Measurements from ENCODE around the gene SRC.

SRC gene

DNA sequence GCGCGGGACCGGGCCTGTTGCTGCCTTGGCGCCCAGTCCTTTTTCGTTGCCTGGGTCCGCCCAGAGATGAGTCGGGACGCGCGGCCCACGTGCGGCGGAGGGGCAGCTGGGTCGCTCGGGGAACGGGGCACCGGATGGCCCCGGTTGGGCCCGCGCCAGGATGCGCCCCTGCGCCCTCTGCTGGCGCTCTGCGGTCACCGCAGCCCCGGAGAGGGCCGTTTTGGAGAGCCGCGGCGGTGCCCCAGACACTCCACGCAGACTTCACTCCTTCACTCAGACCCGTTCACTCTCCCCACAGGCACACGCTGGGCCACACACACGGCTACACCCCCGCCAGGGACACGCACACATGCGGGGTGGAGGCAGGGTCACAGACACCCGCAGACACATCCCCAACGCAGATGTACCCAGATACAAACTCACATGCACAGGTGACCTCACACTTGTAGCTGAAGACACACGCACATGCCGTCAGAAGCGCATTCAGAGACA, 38.8 kb downstream of the SRC start:
- H3K27me3 Mint-ChIP-seq, result no peaks in the 10 kb centered on the region
- ATAC-seq, result peak; percentile 76
- H3K4me3 Mint-ChIP-seq, result peak overlapping the region; percentile 81
- H3K36me3 Mint-ChIP-seq, result peaks cover 42% of the 10 kb centered on the region
- H3K4me1 Mint-ChIP-seq, result peaks cover 54% of the 10 kb centered on the region
- no peaks in the 10 kb centered on the region for H3K9me3 Mint-ChIP-seq
- H3K27ac Mint-ChIP-seq, result peak overlapping the region; percentile 88

DNA sequence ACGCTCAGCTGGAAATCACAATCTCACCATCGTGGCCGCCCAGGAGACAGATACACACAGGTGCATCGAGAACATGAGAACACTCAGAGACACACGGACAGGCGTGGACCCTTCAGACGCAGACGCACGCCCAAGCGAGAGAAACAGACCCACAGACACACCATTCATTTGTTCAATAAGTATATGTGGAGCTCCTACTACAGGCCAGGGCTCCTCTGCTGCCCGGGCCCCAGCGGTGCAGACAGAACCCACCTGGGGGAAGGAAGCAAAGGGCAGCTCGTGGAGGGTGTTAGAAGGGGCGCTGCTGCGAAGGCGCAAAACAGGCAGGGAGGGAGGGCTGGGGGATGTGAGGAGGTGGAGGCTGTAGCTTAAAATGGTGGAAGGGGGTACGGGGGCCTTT, 39.2 kb downstream of the SRC start:
- Mint-ChIP-seq H3K36me3 (peaks cover 42% of the 10 kb centered on the region), H3K4me1 (peaks cover 52% of the 10 kb centered on the region), H3K27ac (peak overlapping the region; percentile 88), H3K4me3 (peak overlapping the region; percentile 81), H3K27me3 (no peaks in the 10 kb centered on the region), H3K9me3 (no peaks in the 10 kb centered on the region)
- ATAC-seq, result no peak

DNA sequence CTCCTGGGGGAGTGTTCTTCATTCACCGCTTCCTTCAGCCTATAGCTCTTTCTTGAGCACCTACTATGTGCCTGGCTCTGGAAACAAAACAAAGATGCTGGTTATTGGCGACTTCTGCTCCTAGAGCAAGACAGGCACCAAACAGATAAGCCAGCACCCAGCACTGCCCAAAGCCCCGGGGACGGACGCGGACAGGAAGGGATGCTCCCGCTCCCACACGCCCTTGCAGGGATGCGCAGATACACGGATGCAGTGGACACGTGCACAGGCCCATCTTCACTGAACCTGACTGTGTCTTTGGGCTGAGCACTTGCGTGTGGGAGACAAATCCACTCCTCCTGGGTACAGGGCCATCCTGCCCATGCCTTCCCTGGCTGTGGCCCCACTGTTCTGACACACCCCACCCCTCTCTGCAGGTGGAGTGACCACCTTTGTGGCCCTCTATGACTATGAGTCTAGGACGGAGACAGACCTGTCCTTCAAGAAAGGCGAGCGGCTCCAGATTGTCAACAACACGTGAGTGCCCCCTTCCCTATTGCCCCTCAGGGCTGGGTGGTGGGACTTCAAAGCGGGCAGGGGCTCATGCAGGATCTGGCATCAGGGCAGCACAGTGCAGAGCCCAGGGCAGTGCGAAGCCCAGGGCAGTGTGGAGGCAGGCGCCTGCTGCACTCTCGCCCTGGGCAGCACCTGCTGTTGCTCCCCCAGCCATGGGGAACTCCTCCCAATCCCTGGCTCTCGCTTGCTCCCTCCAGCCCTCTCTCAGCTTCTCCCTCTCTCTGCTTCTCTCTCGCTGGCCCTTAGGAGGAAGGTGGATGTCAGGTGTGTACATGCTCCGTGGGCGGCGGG, 39.9 kb downstream of the SRC start:
- no peaks in the 10 kb centered on the region for H3K27me3 Mint-ChIP-seq
- peaks cover 42% of the 10 kb centered on the region for H3K36me3 Mint-ChIP-seq
- H3K4me3 Mint-ChIP-seq, result no peak overlapping the region
- no peaks in the 10 kb centered on the region for H3K9me3 Mint-ChIP-seq
- peak overlapping the region; percentile 88 for H3K27ac Mint-ChIP-seq
- peaks cover 45% of the 10 kb centered on the region for H3K4me1 Mint-ChIP-seq
- no peak for ATAC-seq

DNA sequence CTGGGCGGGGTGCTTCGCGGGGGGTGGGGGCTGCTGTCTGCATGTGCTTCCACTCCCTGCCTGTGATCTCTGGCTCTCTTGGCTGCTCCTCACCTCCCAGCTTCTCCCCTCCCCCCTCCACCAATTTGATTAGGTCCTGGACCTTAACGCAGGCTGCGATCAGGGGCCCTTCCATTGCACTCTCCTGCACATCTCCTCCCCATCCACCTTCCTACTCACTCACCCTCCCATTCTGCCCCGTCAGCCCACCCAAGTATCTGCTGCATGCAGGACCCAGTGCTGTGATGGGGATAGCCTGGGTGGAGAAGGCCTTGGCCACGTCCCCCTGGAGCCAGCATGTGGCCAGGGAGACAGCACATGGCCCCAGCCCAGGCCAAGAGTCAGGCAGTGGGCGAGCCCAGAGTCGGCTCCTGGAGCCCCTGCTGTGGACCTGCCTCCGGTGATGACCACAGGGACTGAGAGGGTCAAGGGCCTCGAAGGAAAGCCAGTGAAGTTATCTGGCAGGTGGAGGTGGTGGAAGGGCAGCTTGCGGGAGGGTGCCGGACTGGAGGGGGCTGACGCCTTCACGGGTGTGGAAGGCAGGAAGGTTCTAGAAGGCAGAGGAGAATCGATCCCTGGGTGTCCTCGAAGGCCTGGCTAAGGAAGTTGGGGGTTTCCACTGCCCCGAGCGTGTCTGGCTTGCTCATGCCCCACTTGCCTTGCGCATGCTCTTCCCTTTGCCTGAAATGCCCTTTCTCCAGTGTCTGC, 40.7 kb downstream of the SRC start:
- Mint-ChIP-seq H3K4me1 (peaks cover 37% of the 10 kb centered on the region), H3K9me3 (no peaks in the 10 kb centered on the region), H3K27ac (no peak overlapping the region), H3K27me3 (no peaks in the 10 kb centered on the region), H3K36me3 (peaks cover 42% of the 10 kb centered on the region), H3K4me3 (peak overlapping the region; percentile 41)
- ATAC-seq, result no peak

DNA sequence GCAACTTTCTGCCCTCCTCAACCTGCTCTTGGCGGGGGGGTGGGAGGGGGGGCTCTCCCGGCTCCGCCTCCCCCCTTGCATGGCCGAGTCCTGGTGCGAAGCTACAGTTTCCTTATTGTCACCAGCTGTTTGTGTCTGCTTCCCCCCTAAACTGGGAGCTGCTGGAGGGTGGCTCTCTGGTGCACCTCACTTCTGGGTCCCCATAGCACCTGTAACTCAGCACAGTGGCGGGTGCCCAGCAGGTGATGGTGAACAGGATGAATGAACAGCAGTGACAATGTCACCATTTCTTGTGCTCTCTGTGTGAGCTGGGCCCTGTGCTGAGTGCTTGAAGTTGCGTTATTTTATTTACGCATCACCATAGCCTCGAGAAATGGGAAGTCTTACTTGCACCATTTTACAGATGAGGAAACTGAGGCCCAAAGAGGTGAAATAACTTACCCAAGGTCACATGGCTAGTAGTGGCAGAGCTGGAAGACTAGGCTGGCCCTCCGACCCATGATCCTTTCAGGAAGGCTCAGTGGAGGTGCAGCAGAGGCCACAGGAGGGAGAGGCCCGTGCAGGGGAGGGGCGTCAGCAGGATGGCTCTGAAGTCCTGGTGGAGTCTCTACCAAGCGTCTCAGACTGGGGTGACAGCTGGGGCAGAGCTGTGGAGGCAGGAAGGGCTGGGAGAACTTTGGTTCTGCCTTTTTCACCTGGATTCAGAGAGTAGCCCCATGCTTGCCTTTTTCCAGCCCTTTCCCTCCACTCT, 41.8 kb downstream of the SRC start:
- no peak overlapping the region for H3K27ac Mint-ChIP-seq
- H3K4me3 Mint-ChIP-seq, result no peak overlapping the region
- ATAC-seq, result no peak
- peaks cover 46% of the 10 kb centered on the region for H3K36me3 Mint-ChIP-seq
- H3K9me3 Mint-ChIP-seq, result no peaks in the 10 kb centered on the region
- H3K4me1 Mint-ChIP-seq, result peaks cover 27% of the 10 kb centered on the region
- H3K27me3 Mint-ChIP-seq, result no peaks in the 10 kb centered on the region

DNA sequence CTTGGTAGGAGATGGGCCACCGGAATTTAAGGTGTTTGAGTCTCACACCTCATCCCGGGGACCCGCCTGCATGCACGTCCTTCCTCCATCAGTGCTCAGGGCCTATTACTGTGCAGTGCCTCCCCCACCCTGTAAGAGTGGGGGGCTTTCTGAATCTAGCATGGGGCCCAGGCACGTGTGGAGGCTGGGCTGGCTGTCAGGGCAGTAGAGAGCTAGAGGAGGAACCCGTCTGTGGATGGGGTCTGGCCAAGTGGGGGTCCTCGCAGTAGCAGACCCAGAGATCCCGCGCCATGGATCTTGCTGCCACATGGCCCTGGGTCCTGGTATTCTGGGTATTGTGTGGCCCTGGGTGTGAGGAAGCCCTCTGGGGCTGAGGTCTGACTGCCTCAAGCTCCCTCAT, 42.9 kb downstream of the SRC start:
- H3K36me3 Mint-ChIP-seq, result peaks cover 47% of the 10 kb centered on the region
- no peak for ATAC-seq
- H3K9me3 Mint-ChIP-seq, result no peaks in the 10 kb centered on the region
- no peak overlapping the region for H3K4me3 Mint-ChIP-seq
- H3K27ac Mint-ChIP-seq, result no peak overlapping the region
- H3K27me3 Mint-ChIP-seq, result no peaks in the 10 kb centered on the region
- H3K4me1 Mint-ChIP-seq, result peaks cover 16% of the 10 kb centered on the region

DNA sequence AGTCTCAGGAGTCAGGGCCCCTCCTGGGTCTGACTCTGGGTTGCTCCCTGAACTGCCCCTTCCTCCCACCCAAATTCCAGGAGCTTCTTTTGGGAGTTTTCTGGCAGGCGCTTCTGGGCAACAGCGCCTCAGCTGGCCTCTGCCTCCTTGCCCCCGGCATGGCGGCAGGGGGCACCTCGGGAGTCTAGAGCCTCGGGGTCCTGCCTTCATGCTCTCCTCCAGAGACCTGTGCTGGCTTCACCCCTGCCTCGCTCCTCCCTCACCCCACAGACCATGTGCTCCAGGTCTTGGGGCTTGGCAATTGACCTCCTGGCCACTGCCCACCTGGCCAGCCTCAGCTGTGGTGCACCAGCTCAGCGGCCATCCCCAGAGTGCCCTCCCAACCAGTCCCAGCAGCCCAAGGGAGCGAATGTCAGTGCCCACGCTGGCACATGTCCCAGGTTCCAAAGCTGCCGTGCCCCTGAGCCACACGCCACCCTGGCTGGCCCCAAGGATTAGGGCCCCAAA, 43.4 kb downstream of the SRC start:
- H3K9me3 Mint-ChIP-seq, result no peaks in the 10 kb centered on the region
- peaks cover 14% of the 10 kb centered on the region for H3K4me1 Mint-ChIP-seq
- ATAC-seq, result no peak
- H3K4me3 Mint-ChIP-seq, result no peak overlapping the region
- peaks cover 51% of the 10 kb centered on the region for H3K36me3 Mint-ChIP-seq
- no peak overlapping the region for H3K27ac Mint-ChIP-seq
- H3K27me3 Mint-ChIP-seq, result no peaks in the 10 kb centered on the region

DNA sequence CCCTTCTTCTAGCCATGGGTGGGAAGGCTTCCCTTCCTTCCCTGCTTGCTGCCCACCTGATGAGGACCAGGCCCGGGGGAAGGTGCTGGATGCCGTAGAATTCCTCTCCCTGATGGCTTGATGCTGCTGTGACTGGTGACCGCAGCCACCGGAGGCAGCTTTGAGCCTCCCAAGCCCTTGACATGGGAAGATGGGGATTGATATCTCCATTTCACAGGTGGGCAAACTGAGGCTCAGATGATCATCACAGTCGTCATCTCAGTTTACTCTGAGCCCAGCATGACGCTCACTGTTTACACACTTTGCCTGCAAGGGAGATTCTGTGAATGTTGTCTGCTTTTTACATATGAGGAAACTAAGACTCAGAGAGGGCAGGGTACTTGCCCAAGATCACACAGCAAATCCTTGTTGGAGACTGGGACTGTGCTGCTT, 43.9 kb downstream of the SRC start:
- no peak overlapping the region for H3K27ac Mint-ChIP-seq

DNA sequence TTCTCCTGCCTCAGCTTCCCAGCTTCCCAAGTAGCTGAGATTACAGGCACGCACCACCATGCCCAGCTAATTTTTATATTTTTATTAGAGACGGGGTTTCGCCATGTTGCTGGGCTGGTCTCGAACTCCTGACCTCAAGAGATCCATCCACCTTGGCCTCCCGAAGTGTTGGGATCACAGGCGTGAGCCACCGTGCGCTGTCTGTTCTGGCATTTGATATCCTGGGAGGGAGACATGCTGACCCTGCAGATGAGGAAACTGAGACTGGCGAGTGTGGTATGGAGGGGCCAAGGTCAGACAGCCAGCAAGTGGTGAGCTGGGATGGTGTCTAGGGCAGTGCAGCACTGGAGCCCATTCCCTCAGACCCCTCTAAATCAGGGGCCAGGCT, 44.6 kb downstream of the SRC start:
- Mint-ChIP-seq H3K36me3 (peaks cover 53% of the 10 kb centered on the region), H3K27ac (no peak overlapping the region), H3K27me3 (no peaks in the 10 kb centered on the region), H3K9me3 (no peaks in the 10 kb centered on the region), H3K4me3 (no peak overlapping the region), H3K4me1 (peaks cover 6% of the 10 kb centered on the region)
- no peak for ATAC-seq

More for the DNA sequence above, 43.9 kb downstream of the SRC start:
- Mint-ChIP-seq H3K36me3 (peaks cover 54% of the 10 kb centered on the region), H3K4me1 (peaks cover 10% of the 10 kb centered on the region), H3K27me3 (no peaks in the 10 kb centered on the region), H3K4me3 (no peak overlapping the region), H3K9me3 (no peaks in the 10 kb centered on the region)
- ATAC-seq, result no peak

DNA sequence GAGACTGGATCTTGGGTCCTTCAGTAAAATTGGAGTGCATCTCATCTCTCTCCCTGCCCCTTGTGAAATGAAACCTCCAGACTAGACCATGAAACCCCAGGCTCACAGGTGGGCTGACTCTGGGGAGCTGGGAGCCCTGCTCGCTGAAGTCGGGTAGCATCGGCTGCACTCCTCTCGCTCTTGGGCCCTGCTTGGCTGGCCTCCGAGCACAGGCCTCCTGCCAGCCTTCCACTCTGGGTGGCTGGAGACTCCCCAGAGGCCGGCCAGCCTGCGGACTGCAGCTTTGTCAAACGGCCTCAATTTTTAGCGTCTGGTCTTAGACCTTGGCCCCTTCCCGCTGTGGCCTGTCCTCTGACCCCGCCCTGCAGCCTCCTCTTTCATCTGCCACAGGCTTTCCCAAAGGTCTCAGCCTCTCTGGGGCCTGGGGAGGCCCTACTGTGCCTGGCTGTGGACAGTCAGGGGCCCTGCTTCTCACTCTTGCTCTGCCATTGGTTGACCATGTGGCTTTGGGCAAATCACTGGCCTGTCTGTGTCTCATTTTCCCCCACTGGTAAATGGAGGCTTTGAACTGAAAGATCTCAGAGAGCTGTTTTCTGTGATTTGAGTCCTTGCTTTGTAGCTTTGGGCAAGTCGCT, 45.1 kb downstream of the SRC start:
- Mint-ChIP-seq H3K27me3 (no peaks in the 10 kb centered on the region), H3K4me3 (no peak overlapping the region), H3K27ac (no peak overlapping the region), H3K9me3 (no peaks in the 10 kb centered on the region), H3K4me1 (peaks cover 6% of the 10 kb centered on the region), H3K36me3 (peaks cover 53% of the 10 kb centered on the region)
- ATAC-seq, result no peak

DNA sequence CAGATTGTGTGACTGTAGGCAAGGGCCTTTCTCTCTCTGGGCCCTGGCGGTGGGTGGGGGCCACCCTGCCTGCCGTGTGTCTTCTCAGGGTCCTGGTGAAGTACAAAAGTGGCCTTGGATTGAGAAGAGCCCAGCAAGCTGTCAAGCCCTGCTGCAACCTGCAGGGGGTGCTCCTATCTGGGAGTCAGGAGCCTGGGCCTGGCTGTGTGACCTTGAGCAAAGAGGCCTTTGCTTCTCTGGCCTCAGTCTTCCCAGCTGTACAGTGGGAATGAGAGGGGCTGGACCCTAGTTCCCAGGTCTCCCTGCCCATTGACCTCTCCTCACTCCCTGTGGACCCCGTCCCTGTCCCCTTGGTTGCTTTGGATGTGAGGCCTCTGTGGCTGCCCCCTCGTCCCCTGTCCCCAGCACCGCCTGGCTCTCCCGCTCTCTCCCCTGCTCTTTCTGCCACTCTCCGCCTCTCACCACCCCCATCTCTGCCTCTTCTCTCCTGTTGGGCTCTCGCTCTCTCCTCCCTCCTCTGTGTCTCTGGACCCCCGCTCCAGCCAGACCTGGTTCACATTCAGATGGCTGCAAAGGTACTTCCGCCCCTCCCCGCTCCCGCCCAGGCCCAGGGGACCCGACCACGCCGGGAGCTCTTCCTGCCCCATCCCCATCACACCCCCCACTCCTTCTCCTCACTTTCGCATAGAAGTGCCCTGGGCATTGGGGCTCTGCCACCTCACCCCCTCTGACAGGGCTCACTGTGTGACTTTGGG, 46.7 kb downstream of the SRC start:
- no peak overlapping the region for H3K27ac Mint-ChIP-seq

DNA sequence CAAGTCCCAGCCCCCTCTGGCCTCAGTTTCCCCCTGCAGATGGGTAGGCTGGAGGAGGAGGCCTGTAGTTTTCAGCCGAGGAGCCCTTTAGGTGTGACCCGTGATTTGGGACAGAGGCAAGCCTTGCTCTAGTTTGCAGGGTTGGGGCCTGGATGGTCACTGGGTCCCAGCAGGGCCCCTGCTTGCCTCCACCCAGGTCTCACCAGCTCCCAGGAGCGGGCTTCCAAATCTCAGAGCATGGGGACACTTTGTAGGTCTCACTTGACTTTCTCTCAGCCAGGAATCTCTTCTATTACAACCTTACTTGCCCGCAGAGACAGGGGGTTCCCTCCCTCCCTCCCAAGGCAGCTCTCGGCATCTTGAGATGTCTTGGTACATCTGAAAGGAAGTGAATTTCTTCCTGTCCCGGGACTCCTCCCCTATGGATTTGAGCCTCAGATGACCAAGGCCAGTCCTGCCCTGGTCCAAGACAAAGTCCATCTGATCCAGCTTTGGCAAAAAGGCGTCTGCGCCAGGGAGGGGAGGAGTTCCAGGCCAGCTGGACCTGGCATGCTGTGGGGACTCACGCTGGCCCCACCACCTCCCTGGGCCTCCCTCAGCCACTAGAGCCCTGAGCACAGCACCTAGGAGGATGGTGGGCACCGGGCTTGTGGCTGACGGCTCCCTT, 47.4 kb downstream of the SRC start:
- no peaks in the 10 kb centered on the region for H3K27me3 Mint-ChIP-seq
- no peak overlapping the region for H3K4me3 Mint-ChIP-seq
- peaks cover 57% of the 10 kb centered on the region for H3K36me3 Mint-ChIP-seq
- no peak overlapping the region for H3K27ac Mint-ChIP-seq
- no peak for ATAC-seq
- no peaks in the 10 kb centered on the region for H3K9me3 Mint-ChIP-seq
- H3K4me1 Mint-ChIP-seq, result no peaks in the 10 kb centered on the region

More for the DNA sequence above, 46.7 kb downstream of the SRC start:
- Mint-ChIP-seq H3K9me3 (no peaks in the 10 kb centered on the region), H3K4me3 (no peak overlapping the region), H3K4me1 (no peaks in the 10 kb centered on the region), H3K27me3 (no peaks in the 10 kb centered on the region), H3K36me3 (peaks cover 54% of the 10 kb centered on the region)
- peak; percentile 20 for ATAC-seq

DNA sequence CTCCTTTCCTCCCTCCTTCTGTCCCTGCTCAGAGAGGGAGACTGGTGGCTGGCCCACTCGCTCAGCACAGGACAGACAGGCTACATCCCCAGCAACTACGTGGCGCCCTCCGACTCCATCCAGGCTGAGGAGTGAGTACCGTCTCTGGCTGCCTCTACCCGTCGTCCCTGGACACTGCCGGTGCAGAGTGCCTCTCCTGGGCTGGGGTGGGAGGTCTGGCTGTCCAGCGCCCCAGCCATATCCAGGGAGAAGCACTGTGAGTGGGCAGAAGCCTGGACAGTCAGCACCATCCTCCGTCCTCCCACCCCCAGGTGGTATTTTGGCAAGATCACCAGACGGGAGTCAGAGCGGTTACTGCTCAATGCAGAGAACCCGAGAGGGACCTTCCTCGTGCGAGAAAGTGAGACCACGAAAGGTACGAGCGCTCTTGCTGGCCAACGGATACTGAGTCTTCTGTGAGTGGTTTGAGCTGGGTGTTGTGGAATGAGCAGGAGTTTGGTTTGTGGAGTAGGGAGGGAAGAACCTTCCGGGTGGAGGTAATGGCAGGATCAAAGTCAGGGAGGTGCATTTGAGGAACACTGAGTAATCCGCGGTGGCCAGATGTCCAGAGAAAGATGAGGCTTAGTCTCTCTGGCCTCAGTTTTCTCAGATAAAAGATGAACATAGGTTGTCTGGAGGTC, 48.1 kb downstream of the SRC start:
- H3K4me3 Mint-ChIP-seq, result no peak overlapping the region
- no peak for ATAC-seq
- peaks cover 57% of the 10 kb centered on the region for H3K36me3 Mint-ChIP-seq
- no peaks in the 10 kb centered on the region for H3K4me1 Mint-ChIP-seq
- no peaks in the 10 kb centered on the region for H3K9me3 Mint-ChIP-seq
- peak overlapping the region; percentile 37 for H3K27ac Mint-ChIP-seq
- H3K27me3 Mint-ChIP-seq, result no peaks in the 10 kb centered on the region

Measured in stimulated activated memory B cell treated with anti-CD40 and anti-IgM and Interleukin-4, amounts not matched to agents 10 μg/mL and 1 μg/mL and 100 μg/mL, for 72 hours (primary cell).